ENCODE results near the gene EXOG.

Gene EXOG

GRCh38 chr3:38573556-38573955 is 77.4 kb downstream of the EXOG start:
- no peaks in the 10 kb centered on the region for H3K4me1 ChIP-seq (ENCODE audit: low read length)
- TF ChIP-seq EZH2phosphoT487 (IDR thresholded peaks at IDR 0.05; ENCODE audit: low read length) = no peak
- no peak for TF ChIP-seq CTCF (IDR thresholded peaks at IDR 0.05; ENCODE audit: low read length)
- no peak for TF ChIP-seq EZH2 (optimal IDR thresholded peaks at IDR 0.05; ENCODE audit: low read depth, low read length)
- no peak overlapping the region for H3K9ac ChIP-seq (ENCODE audit: low read length)
- H3K4me2 ChIP-seq (ENCODE audit: low read depth, low read length) = no peak overlapping the region
- no peaks in the 10 kb centered on the region for H4K20me1 ChIP-seq (ENCODE audit: insufficient read depth, low read length)
- H3K27me3 ChIP-seq (replicated peaks; ENCODE audit: insufficient read depth, low read length) = no peaks in the 10 kb centered on the region
- H3K4me3 ChIP-seq (ENCODE audit: low read length) = no peak overlapping the region
- no peaks in the 10 kb centered on the region for H3K9me3 ChIP-seq (replicated peaks; ENCODE audit: insufficient read depth, low read length)
- no peak overlapping the region for H2AFZ ChIP-seq (ENCODE audit: low read length)
- DNase-seq = no peak
- H3F3A ChIP-seq (ENCODE audit: insufficient read depth, low read length) = no peaks in the 10 kb centered on the region
- no peaks in the 10 kb centered on the region for H3K79me2 ChIP-seq (ENCODE audit: low read length)
- no peaks in the 10 kb centered on the region for H3K36me3 ChIP-seq (replicated peaks; ENCODE audit: insufficient read depth, low read length)
- H3K27ac ChIP-seq (ENCODE audit: low read length) = no peak overlapping the region
- H3K9me2 ChIP-seq (replicated peaks; ENCODE audit: insufficient read depth, low read length) = no peaks in the 10 kb centered on the region

- Histone ChIP-seq H3K9me2 (replicated peaks; ENCODE audit: insufficient read depth, low read length) (no peaks in the 10 kb centered on the region), H2AFZ (ENCODE audit: low read length) (no peak overlapping the region), H3K79me2 (ENCODE audit: low read length) (no peaks in the 10 kb centered on the region), H3K4me3 (ENCODE audit: low read length) (no peak overlapping the region), H3F3A (ENCODE audit: insufficient read depth, low read length) (no peaks in the 10 kb centered on the region), H3K36me3 (replicated peaks; ENCODE audit: insufficient read depth, low read length) (no peaks in the 10 kb centered on the region), H3K9ac (ENCODE audit: low read length) (no peak overlapping the region), H4K20me1 (ENCODE audit: insufficient read depth, low read length) (no peaks in the 10 kb centered on the region), H3K27ac (ENCODE audit: low read length) (no peak overlapping the region), H3K4me1 (ENCODE audit: low read length) (no peaks in the 10 kb centered on the region), H3K9me3 (replicated peaks; ENCODE audit: insufficient read depth, low read length) (no peaks in the 10 kb centered on the region), H3K4me2 (ENCODE audit: low read depth, low read length) (no peak overlapping the region), H3K27me3 (replicated peaks; ENCODE audit: insufficient read depth, low read length) (no peaks in the 10 kb centered on the region)
- DNase-seq = no peak
- TF ChIP-seq EZH2 (optimal IDR thresholded peaks at IDR 0.05; ENCODE audit: low read depth, low read length) = no peak
- no peak for TF ChIP-seq EZH2phosphoT487 (IDR thresholded peaks at IDR 0.05; ENCODE audit: low read length)
Measured at GRCh38 chr3:38574411-38575278, 78.5 kb downstream of the EXOG start.

GRCh38 chr3:38575279-38575843 is 79.2 kb downstream of the EXOG start:
- H3F3A ChIP-seq (ENCODE audit: insufficient read depth, low read length) = no peaks in the 10 kb centered on the region
- H3K27me3 ChIP-seq (replicated peaks; ENCODE audit: insufficient read depth, low read length) = no peaks in the 10 kb centered on the region
- H3K4me3 ChIP-seq (ENCODE audit: low read length) = no peak overlapping the region
- no peaks in the 10 kb centered on the region for H4K20me1 ChIP-seq (ENCODE audit: insufficient read depth, low read length)
- H3K36me3 ChIP-seq (replicated peaks; ENCODE audit: insufficient read depth, low read length) = no peaks in the 10 kb centered on the region
- H3K4me1 ChIP-seq (ENCODE audit: low read length) = no peaks in the 10 kb centered on the region
- no peaks in the 10 kb centered on the region for H3K9me2 ChIP-seq (replicated peaks; ENCODE audit: insufficient read depth, low read length)
- H3K27ac ChIP-seq (ENCODE audit: low read length) = no peak overlapping the region
- no peak overlapping the region for H3K9ac ChIP-seq (ENCODE audit: low read length)
- H3K9me3 ChIP-seq (replicated peaks; ENCODE audit: insufficient read depth, low read length) = no peaks in the 10 kb centered on the region
- no peak overlapping the region for H3K4me2 ChIP-seq (ENCODE audit: low read depth, low read length)
- TF ChIP-seq EZH2 (optimal IDR thresholded peaks at IDR 0.05; ENCODE audit: low read depth, low read length) (no peak), EZH2phosphoT487 (IDR thresholded peaks at IDR 0.05; ENCODE audit: low read length) (no peak), CTCF (IDR thresholded peaks at IDR 0.05; ENCODE audit: low read length) (no peak)
- no peaks in the 10 kb centered on the region for H3K79me2 ChIP-seq (ENCODE audit: low read length)
- no peak for DNase-seq
- H2AFZ ChIP-seq (ENCODE audit: low read length) = no peak overlapping the region

Measured in MM.1S (cell line).